ENCODE measurements around the gene SYCE1L. TPM values are rescaled to one million over a fixed set of nuclear protein-coding genes. Genes with fewer than 3 reads are reported as not detected.
"Not testable (repeated sequence)": the region's sequence is repeated elsewhere in the genome, so short reads cannot be mapped to it uniquely, and the experiment has no call there.

Gene SYCE1L
- total RNA-seq, 1 experiment from 2014 or later, result not detected

DNA sequence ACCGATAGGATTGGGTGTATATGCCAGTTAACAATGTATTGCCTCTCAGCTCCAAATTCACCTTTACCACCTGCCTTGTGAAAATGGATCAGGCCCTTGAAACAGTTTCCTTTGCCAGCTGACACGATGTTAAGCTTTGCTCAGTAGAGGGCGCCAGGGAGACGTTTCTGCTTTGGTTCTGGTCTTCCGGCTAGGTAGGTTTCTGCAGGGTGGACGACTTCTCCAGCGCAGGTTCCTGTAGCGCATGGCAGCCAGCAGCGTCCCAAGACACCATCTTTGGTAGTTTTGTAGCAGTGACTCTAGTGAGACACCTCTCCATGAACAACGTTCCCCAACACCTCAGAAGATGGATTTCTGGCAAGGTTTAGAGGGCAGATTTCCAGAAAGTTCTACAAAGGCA, 24.0 kb downstream of the SYCE1L start:
- no peak overlapping the region for H3K4me3 ChIP-seq
- DNase-seq, result peak; percentile 1
- no peaks in the 10 kb centered on the region for H3K27me3 ChIP-seq
- no peaks in the 10 kb centered on the region for H3K9me3 ChIP-seq
- H3K36me3 ChIP-seq, result no peaks in the 10 kb centered on the region

DNA sequence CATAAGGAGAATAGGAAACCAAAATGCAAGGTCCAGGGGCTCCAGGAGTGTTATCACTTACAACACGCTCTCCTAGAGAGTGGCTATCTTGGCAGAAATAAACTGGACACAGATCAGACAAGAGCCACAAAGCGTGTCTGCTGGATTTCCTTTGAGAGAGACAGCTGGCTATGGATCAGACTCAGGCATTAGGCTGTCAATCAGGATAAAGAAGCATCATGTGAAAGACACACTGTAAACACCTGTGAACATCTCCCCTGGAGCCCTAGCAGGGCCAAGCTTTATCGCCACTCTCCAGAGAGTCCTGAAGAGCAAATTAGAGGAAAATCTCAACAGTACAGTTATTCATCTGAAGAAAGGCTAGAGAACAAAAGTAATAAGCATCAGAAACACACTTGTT, 26.0 kb downstream of the SYCE1L start:
- DNase-seq, result no peak
- no peak overlapping the region for H3K4me3 ChIP-seq
- H3K36me3 ChIP-seq, result no peaks in the 10 kb centered on the region
- H3K9me3 ChIP-seq, result no peaks in the 10 kb centered on the region
- H3K27me3 ChIP-seq, result no peaks in the 10 kb centered on the region

DNA sequence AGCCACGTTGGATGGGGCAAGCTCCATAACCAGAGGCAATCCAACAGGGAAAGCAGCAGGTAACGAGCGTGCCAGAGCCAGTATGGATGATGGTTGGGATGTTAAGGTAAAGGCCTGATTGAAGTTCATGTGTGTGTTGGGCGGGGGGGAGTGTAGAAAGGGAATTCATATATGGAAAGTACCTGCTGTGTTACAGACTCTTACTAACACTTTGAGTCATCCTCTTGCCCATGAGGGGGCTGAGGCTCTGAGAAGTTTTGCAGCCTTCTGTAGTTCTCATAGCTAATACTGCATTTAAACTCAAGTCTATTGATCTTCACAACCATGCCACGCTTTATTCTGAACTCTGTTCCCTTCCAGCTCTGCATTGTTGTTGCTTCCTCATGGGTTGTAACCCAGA, 28.5 kb downstream of the SYCE1L start:
- no peaks in the 10 kb centered on the region for H3K27me3 ChIP-seq
- H3K36me3 ChIP-seq, result no peaks in the 10 kb centered on the region
- H3K9me3 ChIP-seq, result no peaks in the 10 kb centered on the region
- DNase-seq, result no peak
- no peak overlapping the region for H3K4me3 ChIP-seq

DNA sequence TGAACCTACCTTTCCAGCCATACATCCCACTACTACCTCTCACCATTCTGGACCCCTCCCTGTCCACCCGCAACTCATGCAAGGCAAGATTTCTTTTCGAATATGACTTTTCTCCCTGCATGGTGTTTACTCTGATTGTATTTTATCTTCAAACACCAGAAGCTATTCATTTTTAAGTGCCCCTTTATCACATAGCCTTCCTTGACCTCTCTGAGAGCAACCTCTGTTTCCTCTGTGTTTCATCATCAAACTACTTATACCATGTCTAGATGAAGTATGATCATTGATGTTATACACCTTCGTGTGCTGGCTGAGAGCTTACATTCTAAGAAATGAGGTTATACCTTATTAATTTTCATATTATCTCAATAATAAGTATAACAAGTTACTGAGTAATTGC, 31.8 kb downstream of the SYCE1L start:
- H3K9me3 ChIP-seq, result no peaks in the 10 kb centered on the region
- H3K27me3 ChIP-seq, result no peaks in the 10 kb centered on the region

DNA sequence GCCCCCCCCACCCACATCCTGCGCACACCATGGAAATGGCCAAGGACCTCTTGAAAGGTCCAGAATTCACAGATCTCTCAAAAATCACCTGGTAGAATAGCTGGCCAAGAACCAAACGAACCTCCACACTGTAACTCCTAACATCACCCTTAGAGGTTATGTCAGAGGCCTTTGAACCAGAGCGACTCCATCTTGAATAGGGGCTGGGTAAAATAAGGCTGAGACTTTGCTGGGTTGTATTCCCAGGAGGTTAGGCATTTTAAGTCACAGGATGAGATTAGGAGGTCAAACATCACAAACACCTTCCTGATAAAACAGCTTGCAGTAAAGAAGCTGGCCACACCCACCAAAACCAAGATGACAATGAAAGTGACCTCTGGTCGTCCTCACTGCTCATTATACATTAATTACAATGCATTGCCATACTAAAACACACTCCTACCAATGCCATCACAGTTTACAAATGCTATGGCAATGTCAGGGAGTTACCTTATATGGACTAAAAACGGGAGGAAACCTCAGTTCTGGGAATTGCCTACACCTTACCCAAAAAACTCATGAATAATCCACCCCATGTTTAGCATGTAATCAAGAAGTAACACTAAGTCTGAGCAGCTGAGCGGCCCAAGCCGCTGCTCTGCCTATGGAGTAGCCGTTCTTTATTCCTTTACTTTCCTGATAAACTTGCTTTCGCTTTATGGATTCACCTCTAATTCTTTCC, 34.8 kb downstream of the SYCE1L start:
- no peak for DNase-seq
- H3K4me3 ChIP-seq, result no peak overlapping the region
- no peaks in the 10 kb centered on the region for H3K36me3 ChIP-seq
- H3K27me3 ChIP-seq, result no peaks in the 10 kb centered on the region
- no peaks in the 10 kb centered on the region for H3K9me3 ChIP-seq

More for the DNA sequence above, 31.8 kb downstream of the SYCE1L start:
- DNase-seq, result no peak
- Histone ChIP-seq H3K4me3 (no peak overlapping the region), H3K36me3 (no peaks in the 10 kb centered on the region)

DNA sequence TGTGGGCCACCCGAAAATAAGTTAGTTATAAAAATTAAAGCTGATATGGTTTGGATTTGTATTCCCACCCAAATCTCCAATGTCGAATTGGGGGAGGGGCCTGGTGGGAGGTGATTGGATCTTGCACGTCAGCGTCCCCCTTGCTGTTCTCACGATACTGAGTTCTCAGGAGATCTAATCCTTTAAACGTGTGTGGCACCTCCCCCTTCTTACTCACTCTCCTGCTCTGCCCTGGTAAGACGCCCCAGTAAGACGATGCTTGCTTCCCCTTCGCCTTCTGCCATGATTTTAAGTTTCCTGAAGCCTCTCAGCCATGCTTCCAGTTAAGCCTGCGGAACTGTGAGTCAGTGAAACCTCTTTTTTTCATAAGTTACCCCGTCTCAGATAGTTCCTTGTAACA, 35.4 kb downstream of the SYCE1L start:
- no peak for DNase-seq
- H3K4me3 ChIP-seq, result no peak overlapping the region

DNA sequence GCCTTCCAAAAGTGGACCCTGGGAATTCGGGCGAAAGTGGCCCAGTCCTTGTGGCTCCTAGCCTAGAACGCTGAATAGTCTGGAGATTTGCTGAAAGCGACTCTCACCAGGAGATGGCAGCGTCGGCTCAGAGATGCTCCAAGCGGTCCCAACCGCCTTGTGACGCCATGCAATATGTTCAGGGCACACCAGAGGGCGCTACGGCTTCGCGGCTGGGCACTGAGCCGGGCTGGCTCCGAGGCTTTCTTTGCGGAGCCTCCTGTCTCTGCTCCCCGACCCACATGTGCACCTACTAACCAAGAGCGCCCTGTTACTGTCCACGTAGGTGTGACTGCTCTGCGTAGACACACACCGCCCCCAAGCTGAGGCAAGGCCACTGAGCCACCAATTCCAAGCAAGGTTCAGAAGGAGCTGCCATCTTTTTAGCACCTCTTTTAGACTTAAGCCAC, 36.9 kb downstream of the SYCE1L start:
- Histone ChIP-seq H3K4me3 (no peak overlapping the region), H3K36me3 (no peaks in the 10 kb centered on the region), H3K9me3 (no peaks in the 10 kb centered on the region), H3K27me3 (no peaks in the 10 kb centered on the region)
- peak; percentile 50 for DNase-seq

More for the DNA sequence above, 35.4 kb downstream of the SYCE1L start:
- Histone ChIP-seq H3K27me3 (no peaks in the 10 kb centered on the region), H3K9me3 (no peaks in the 10 kb centered on the region), H3K36me3 (no peaks in the 10 kb centered on the region)

DNA sequence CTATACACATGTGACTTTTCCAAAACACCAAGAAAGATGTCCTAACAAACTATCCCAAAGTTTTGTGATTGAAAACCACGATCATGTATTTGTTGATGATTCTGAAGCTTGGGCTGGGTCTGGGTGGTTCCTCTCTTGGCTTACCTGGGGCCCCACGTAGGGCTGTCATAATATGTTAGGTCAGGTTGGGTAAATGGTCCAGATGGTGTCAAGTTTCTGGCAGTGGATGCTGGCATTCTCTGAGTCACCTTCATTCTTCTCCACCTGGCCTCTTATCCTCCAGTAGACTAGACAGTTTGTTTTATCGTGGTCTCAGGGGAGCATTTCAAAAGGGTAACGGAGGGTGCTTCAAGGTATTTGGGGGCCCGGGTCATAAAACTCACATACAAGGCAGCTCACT, 39.4 kb downstream of the SYCE1L start:
- Histone ChIP-seq H3K4me3 (no peak overlapping the region), H3K36me3 (no peaks in the 10 kb centered on the region), H3K27me3 (no peaks in the 10 kb centered on the region), H3K9me3 (no peaks in the 10 kb centered on the region)
- no peak for DNase-seq

DNA sequence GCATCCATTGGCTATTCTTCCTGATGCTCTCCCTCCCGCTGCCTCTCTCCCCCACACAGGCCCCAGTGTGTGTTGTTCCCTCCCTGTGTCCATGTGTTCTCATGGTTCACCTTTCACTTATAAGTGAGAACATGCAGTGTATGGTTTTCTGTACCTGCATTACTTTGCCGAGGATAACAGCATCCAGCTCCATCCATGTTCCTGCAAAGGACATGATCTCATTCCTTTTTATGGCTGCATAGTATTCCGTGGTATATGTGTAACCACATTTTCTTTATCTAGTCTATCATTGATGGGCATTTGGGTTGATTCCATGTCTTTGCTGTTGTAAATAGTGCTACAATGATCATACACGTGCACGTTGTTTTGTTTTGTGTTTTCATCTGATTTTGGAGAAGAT, 43.3 kb downstream of the SYCE1L start:
- DNase-seq, H3K9me3 ChIP-seq, H3K27me3 ChIP-seq, H3K36me3 ChIP-seq, H3K4me3 ChIP-seq: not testable (repeated sequence)

DNA sequence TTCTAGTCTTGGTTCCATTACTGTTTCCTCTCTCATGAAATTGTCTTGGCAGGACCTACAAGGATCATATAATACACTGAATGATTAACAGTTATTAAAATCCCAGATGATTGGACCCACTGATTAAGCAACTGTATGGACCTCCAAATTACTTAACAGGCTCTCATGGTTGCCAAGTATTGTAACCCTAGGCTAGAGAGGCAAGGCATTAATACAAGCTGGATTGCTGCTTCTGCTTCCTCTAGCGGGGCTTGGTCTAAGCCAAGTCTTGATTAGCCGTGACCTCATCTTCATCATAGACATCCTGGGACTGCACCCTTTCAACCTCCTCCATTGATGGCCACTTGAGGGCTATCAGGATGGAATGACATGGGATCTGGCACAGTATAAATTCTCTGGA, 46.9 kb downstream of the SYCE1L start:
- no peaks in the 10 kb centered on the region for H3K9me3 ChIP-seq
- no peaks in the 10 kb centered on the region for H3K27me3 ChIP-seq
- H3K36me3 ChIP-seq, result no peaks in the 10 kb centered on the region
- no peak for DNase-seq
- H3K4me3 ChIP-seq, result no peak overlapping the region

DNA sequence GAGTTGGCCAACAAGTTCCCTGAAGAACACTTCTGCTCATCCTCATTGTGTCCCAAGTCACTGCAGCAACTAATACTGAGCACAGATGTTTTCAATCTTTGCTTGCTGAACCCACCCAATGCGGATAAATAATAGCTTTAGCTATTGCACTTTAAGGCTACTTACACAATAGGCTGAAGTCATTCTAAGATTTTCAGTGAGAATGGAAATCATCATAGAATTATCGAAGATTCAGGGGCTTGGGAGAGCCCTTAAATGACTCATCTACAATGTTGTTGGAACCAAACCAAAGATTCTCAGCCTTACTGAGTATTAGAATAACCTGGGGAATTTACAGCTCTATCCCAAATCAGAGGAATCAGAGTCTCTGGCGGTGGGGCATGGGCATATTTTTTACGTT, 51.2 kb downstream of the SYCE1L start:
- DNase-seq, result no peak
- Histone ChIP-seq H3K9me3 (no peaks in the 10 kb centered on the region), H3K27me3 (no peaks in the 10 kb centered on the region)

More for the DNA sequence above, 51.2 kb downstream of the SYCE1L start:
- Histone ChIP-seq H3K4me3 (no peak overlapping the region), H3K36me3 (no peaks in the 10 kb centered on the region)

Other genes starting within 250 kb of the SYCE1L start
- gene MON1B, start 8.2 kb upstream of the SYCE1L start, total RNA-seq (2014; rRNA removed; shearing (Covaris generic); ENCODE audit: low replicate concordance), result 1.8 and 3.3 TPM in 2 replicates
- gene ADAMTS18, start 235.6 kb downstream of the SYCE1L start, total RNA-seq (2014; rRNA removed; shearing (Covaris generic); ENCODE audit: low replicate concordance), result not detected in 2 replicates